GM19372 (cell line): ENCODE results near the gene AMPD2.

Experiments
- ATAC-seq: cut with Tn5 transposase; IDR thresholded peaks from one replicate; pipeline ENCODE4 v1.9.1; 2021; ENCODE audit warnings: mild to moderate bottlenecking, low read depth, moderate library complexity; ENCODE audit not compliant: unreplicated experiment

AMPD2 gene

DNA sequence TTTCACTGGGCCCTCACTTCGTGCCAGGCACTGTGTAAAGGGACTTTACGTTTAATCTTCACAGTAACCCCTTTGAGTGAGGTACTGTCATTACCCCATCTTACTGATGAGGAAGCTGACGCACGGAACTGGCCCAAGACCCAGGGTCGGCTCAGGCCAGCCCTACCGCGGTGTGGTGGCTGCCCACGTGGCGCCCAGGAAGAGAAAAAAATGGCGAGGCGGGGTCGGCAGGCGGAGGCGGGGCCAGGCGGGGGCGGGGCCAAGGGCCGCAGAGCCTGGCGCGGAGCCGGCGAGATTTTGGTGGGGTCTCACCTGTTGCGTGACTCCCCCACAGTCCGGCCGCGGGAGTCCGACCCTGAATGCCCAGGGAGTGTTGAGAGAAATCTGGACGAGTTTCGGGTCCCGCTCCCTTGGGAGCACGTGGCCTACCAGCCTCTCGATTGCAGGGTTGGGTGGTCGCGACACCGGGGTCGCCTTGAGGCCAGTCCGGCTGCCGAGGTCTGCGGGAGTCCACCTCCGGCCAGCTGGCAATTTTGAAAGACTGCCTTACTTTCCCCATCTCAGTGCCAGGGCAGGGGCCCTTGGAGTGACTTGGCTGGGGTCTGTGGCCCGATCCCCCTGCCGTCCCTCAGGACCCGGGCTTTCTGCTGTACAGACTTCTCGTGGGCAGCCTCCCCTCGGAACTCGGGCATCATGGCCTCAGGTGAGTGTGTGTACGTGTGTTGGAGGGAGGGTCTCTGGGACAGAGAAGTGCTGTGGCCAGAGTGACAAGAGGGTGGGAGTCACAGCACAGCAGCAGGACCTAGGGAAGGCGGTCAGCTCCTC, at the start of gene AMPD2, which contains the start of gene GNAT2:
TSS of gene AMPD2 (plus strand) at position 262 of the 825 bp plus-strand sequence. CDS start 1,339 bp downstream, outside the sequence.
TSS of gene GNAT2 (minus strand) at position 41 of the 825 bp plus-strand sequence. CDS start 6,746 bp downstream, outside the sequence.
- ATAC-seq, result peak; percentile 60

DNA sequence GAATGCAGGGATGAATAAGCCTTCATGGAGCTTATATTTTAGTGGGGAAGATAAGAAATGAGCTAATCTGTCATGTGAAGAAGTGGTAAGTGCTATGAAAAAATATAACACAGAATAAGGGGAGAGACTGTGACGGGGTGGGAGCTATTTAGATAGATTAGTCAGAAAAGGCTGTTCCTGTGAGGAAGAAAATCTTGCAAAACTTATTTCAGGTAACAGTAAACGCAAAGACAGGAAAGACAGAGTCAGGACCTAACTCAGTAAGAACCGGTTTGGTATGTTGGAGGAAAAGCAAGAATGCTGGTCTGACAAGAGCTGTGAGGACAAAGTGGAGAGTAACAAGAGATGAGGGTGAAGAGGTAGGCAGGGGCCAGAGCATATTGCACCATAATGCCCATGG, 49.2 kb upstream of the AMPD2 start:
- ATAC-seq, result no peak

DNA sequence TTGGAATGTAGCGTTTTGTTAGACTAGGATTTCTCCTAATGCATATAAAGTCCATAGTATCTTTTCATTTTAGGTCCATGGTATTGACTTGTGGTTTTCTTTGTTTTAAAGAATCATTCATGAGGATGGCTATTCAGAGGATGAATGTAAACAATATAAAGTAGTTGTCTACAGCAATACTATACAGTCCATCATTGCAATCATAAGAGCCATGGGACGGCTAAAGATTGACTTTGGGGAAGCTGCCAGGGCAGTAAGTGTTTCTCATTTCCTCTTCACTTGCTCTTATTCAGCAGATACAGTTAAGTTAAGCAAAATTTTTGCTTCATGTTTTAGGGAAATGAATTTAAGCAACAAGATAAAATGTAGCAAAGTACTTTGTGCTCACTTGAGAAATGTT, 45.9 kb upstream of the AMPD2 start:
- ATAC-seq, result no peak

DNA sequence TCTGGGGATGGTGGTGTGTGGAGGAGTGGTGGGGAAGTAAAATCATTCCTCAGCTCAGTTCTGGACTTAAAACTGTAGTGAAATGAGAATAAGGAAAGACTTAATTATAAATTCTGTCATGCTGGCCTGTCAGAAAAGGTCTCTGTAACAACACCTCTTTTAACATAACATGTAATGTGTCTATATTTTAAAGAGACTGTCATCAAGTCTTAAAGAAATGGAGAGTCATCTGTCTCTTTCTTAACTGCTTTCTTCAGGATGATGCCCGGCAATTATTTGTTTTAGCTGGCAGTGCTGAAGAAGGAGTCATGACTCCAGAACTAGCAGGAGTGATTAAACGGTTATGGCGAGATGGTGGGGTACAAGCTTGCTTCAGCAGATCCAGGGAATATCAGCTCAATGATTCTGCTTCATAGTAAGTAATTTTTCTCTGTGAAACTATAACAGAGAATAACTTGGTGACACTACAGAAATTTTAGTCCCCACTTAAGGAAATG, 40.6 kb upstream of the AMPD2 start:
- no peak for ATAC-seq

DNA sequence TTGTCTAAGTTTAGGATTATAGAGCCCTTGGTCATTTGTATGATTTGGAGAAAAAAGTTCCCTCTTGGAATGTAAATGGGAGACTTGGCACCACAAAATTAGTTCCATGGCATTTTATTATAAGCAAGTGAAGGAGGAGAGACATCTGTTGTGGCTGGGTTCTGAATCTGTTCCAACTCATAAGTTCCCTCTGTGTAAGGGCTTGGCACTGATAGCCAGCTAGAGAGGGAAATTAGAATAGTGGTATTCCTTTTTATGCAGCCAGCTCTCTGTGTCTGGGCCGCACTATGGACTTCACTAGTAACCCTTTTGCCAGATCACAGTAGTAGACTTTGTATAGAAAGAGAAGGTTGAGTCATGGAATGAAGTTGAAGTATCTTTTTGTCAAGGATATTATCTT, 40.1 kb upstream of the AMPD2 start:
- ATAC-seq, result no peak

DNA sequence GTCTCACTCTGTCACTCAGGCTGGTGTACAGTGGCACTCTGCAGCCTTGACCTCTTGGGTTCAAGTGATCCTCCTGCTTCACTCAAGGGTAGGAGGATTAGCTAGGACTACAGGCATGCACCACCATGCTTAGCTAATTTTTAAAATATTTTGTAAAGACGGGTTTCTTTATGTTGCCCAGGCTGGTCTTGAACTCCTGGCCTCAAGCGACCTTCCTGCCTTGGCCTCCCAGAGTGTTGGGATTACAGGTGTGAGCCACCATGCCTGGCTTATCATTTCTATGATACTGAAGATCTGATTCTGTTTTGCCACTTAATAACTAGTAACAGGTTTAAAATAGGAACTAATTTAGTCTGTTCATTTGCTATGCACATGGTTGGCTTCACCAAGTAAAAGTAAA, 37.6 kb upstream of the AMPD2 start:
- no peak for ATAC-seq

DNA sequence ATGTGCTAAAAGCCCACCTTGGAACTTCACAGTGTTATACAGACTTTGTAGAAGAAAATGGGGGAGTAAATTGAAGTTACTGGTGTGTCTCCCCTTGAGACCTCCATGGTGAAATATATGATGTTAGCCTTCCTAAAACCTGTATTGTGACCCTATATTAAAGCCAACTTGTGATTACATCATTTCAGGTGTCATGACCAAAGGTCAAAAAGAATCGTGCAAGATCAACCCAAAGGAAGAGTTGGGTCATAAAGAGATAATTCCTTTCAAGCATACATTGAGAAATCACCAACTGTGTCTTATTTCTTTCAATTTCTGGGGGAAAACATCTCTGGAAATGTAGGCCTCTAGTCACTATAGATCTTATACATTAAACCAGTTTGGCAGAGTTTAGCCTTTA, 34.9 kb upstream of the AMPD2 start:
- ATAC-seq, result no peak

DNA sequence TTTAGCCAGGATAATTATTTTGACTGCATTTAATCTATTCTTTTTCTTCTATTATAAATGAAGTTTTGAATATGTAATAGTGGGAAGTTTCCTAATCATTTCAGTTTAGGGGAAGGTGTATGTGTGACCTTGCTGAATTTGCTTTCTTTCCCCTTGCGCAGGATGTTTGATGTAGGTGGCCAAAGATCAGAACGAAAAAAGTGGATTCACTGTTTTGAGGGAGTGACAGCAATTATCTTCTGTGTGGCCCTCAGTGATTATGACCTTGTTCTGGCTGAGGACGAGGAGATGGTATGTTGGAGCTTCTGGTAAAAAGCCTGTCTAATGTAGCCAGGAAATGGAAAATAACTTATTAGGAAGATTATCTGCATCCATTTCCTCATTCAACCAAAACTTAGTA, 33.6 kb upstream of the AMPD2 start:
- ATAC-seq, result no peak

DNA sequence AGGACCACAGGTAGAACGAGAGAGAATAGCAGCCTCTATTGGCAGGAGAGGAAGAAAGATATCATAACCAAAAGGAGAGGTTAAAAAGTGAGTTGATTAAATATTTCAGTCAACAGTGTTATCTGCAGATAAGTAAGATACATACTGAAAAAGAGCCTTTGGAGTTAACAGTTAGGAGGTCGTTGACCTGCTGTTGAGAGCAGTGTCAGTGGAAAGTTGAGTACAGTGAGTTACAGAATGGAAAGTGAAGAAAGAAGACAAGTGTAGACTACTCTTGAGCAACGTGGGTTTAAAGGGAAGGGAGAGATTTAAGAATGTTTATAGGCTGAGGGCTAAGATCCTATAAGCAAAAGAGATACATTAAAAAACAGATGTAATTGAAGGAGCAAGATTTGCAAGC, 30.5 kb upstream of the AMPD2 start:
- no peak for ATAC-seq

DNA sequence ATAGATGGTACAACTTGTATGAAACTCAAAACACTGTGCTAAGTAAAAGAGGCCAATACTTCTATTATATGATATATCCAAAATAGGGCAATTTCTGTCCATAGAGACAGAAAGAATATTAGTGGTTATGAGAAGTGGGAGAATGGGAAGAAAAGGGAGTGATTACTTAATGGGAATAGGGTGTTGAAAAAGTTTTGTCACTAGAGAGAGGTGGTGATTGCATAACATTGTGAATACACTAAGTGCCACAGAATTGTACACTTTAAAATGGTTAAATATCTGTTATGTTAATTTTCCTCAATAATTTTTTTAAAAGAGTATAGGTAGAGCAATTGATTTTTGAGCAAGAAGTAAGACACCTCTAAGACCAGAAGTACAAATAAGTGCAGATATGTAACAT, 30.0 kb upstream of the AMPD2 start:
- ATAC-seq, result no peak

DNA sequence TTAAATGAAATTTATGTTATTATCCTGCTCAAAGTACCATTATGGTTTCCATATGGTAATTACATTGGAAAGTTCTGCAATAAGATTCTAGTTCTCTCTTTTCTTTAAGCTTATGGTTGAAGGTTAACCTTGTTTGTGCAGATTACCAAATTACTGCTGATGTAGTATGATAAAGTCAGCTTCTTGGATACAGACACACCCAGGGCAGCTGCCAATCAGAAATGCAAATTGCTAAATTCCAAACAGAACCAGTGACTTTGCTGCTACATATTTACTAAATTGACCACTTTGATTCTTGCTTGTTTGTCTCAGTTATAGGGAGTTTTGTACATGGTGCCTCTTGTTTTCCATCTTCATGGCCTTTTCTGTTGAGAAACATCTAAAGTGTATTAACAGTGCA, 26.7 kb upstream of the AMPD2 start:
- ATAC-seq, result no peak

DNA sequence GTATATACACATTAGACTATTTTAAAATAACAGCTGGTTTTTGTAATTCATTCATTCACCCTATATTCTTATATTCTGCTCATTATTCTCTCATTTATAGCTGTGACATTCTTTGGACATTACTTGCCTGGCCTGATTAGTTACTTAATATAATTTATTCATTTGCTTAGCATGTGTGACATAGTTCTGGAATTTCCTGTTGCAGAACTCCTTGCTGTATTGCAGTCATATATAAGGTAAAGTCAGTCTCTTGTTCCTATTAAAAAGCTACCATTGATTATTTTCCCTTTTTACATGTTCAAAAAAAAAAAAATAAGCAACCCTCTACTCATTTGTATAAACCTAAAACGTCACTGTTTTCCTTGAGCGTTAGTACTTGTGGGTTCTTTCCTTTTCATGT, 24.1 kb upstream of the AMPD2 start:
- no peak for ATAC-seq

DNA sequence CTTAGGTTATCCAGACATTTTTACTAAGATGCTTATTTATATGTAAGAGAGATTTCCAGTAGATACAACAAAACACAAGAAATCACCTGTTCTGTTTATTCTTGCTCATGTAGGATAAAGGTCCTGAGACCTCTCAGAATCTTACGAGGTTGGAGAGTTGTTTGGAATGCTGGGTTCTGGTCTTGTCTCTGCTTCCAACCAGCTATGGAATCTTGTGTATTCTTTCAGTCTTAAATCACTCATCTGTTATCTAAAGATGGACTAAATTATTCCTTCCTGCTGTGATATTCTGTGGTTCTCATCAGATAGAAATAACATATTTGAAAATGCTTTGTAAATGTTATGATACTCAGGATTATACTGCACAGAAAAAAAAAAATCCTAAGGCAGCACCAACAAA, 21.5 kb upstream of the AMPD2 start:
- ATAC-seq, result no peak

DNA sequence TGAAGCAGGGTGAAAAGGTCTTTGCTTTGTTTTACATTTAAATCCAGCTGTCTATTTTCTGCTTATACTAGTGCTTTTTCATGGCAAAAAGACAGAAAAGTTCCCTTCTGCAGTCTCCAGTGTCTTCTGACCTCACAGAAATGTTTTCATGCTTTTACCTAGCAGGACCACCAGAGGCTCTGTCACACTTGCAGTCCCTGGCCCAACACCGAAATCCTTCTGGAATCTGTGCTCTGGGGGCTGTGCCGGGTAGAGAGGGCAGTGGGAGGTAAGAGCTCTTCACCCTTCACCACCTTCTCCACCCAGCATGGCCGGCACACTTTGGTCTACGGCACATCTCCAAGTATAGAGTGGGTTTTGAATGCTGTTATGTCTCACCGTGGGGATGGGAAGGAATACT, 21.0 kb upstream of the AMPD2 start:
- ATAC-seq, result no peak

DNA sequence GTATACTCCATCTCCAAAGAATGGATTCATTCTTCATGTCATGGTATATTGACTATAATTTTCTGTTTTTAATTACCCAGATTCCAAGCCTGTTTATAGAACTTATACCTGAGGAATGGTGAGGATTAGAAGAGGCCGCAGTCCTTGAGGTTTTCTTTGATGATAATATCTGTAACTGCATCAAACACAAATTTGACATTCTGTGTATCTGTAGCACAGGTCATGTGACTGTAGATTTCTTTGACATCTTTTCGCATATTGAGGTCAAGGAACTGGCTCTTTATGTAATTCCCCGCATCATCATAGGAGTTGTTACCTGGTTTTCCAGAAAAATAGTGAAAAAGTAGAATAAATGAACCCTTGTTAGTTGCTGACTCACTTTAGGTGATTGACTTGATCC, 16.4 kb upstream of the AMPD2 start:
- ATAC-seq, result no peak

DNA sequence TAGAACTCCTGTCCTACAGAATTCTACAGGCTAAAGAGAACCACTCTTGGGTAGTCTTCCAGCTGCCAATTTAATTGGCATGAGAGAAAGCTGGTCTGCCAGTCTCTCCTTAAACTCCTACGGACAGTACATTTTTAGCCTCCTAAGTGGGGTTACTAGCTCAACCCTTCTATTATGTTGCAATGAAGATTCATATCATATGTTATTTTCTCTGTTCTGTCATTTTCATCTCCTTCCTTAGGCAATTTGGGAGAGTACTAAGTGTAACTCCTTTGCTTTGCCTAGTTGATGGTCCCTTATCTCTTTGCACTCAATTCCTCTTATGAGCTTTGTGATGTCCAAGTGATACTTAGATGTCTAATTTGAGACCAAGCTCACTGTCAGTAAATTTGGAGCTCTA, 14.3 kb upstream of the AMPD2 start:
- no peak for ATAC-seq

DNA sequence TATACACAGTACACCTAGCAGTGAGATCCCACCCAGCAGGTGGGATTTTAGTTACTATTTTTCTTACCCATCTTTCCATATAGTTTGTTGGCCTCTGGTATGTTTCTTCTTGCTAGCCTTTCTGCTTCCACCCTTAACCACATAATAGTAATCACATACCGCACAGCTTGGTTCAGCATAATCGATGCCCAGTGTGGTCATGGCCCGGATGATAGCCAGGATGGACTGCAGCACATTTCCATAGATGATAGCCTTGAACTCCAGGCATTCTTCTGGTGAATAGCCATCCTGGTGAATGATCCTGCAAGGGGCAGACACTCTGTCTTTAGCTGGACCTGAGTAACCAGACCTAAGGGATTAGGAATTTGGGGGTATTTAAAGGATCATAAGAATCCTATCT, 9.8 kb upstream of the AMPD2 start:
- ATAC-seq, result no peak

DNA sequence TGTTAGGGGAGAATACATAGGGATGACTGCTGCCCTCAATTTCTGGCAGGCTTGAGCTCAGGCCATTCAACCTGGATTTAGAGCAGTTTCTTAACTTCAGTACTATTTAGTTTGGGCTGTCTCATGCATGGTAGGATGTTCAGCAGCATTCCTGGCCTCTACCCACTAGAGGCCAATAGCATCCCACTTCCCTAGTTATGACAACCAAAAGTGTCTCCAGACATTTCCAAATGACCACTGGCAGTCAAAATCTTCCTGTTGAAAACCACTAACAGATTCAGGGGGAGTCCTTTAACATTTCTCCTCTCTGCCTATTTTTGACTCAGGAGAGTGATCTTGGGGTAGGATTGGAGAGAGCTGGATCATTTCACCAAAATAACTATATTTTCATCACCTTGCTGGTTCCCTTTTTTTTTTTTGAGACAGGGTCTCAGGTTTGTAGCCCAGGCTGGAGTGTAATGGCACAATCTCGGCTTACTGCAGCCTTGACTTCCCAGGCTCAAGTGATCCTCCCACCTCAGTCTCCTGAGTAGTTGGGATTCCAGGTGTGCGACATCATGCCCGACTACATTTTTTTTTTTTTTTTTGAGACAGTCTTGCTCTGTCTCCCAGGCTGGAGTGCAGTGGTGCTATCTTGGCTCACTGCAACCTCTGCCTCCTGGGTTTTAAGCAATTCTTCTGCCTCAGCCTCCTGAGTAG, 8.9 kb upstream of the AMPD2 start:
- no peak for ATAC-seq

DNA sequence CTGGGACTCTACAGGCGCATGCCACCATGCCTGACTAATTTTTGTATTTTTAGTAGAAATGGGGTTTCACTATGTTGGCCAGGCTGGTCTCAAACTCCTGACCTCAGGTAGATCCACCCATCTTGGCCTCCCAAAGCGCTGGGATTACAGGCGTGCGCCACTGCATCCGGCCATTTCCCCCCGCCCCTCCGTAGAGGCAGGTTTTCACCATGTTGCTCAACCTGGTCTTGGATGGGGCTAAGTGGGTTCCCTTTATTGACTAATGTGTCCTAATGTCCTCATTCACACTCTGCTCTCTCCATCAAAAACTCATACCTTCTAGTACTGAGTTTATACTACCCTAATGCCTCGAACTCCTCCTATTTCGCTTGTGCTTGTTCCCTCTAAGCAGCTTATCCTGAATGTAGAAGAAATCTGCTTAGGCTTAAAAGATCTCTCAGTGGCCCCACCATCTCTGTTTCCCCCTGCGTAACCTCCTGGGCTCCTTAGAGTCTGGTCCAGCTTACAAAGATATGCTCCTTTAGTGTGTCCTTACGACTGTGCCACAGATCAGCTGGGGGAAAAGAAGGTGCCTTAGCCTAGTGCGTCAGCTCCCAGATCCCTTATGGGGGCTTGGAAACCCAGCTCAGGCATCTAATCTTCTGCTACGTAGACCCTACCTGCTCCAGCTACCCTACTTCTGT, 8.2 kb upstream of the AMPD2 start:
- no peak for ATAC-seq

DNA sequence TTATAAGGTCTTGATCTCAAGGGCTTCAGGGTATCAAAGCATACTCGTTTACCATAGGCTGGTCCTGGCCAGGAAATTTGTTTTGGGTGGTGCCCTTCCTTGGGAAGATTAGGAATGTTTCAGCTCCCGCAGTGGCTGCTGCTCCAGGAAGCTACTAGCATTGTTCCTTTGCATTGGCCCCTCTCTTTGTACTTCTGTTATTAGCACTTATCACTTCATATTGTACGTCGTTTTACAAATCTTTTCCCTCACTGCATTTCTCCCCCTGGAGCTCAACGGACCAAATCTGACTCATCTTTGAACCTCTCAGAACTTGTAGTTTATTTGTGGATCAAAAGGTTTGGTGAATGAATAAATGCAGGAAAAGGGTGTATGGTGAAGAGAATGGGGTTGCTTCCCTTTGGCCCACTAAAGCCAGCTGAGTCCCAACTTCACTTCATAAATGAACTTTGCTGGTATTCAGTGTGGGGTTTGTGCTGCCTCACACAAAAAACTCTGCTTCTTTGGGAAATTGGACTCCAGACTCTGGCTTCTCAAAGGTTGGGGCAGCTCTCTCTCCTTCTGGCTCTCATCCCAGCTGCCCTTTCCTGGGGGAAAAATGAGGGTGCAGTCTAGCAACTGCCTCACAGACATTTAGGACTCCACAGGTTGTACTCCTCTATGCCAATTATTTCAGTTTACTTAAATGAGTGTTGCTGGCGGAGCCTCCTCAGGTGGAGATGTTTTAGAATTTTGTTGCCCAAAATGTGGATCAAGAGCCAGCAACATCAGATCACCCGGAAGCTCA, 6.1 kb upstream of the AMPD2 start:
- ATAC-seq, result no peak
